ENCODE results near the gene NSF.
"Not testable (repeated sequence)": the region's sequence is repeated elsewhere in the genome, so short reads cannot be mapped to it uniquely, and the experiment has no call there.

NSF gene

DNA sequence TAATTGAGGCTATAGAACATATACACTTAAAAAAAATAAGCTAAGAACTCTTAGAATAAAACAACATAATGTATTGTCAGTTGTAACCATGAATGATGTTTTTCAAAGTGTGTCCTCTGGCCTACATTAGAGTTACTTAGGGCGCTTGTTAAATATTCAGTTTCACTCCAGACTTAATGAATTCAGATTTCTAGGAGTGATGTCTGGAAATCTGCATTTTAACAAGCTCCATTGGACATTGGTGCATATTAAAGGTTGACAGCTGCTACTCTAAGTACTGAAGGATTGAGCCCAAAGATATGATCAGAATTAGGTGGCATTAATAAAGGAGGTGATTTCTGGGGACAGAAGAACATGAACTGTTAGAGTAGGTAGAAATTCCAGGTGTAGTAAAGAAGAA is 72.7 kb downstream of the NSF start:
- not testable (repeated sequence) for H3K4me1 ChIP-seq (ENCODE audit: control insufficient read depth, insufficient read depth, low read length); H3K4me3 ChIP-seq (ENCODE audit: low read length); H3K36me3 ChIP-seq (ENCODE audit: control insufficient read depth, insufficient read depth, low read length); DNase-seq (ENCODE audit: low read depth, low spot score); H3K27ac ChIP-seq (ENCODE audit: low read length); H3K27me3 ChIP-seq (ENCODE audit: control insufficient read depth, insufficient read depth, low read length); H3K9me3 ChIP-seq (ENCODE audit: control insufficient read depth, insufficient read depth, low read length)
- no CpG with 5 or more reads among the region's 1 CpG for WGBS (ENCODE audit: insufficient coverage, insufficient read length)

- H3K27ac ChIP-seq (ENCODE audit: low read length); H3K36me3 ChIP-seq (ENCODE audit: control insufficient read depth, insufficient read depth, low read length); H3K4me3 ChIP-seq (ENCODE audit: low read length); H3K27me3 ChIP-seq (ENCODE audit: control insufficient read depth, insufficient read depth, low read length); H3K4me1 ChIP-seq (ENCODE audit: control insufficient read depth, insufficient read depth, low read length); H3K9me3 ChIP-seq (ENCODE audit: control insufficient read depth, insufficient read depth, low read length); DNase-seq (ENCODE audit: low read depth, low spot score): not testable (repeated sequence)
- no CpG with 5 or more reads among the region's 2 CpGs for WGBS (ENCODE audit: insufficient coverage, insufficient read length)
Measured at GRCh38 chr17:46663552-46663951, 73.1 kb downstream of the NSF start.

GRCh38 chr17:46665969-46666368 is 75.5 kb downstream of the NSF start:
- not testable (repeated sequence) for DNase-seq (ENCODE audit: low read depth, low spot score); H3K4me1 ChIP-seq (ENCODE audit: control insufficient read depth, insufficient read depth, low read length)

DNA sequence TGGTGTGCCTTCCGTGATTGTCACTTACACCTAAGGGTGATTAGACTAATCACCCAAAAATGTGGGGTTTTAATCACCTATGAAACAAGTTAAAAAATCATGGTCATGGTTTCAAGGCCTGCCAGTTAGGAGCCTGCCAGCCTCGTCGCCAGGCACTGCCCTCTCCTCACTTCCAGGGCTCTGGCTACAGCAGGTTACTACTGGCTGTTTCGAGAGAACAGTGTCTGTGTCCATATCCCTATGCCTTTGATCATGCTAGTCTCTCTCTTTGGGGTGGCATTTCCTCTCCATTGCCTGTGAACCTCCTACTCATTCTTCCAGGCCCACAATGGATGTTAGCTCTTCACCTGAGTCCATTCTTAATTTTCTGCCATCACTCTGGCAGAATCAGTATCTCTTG is 80.3 kb downstream of the NSF start:
- H3K27me3 ChIP-seq (ENCODE audit: control insufficient read depth, insufficient read depth, low read length); H3K4me3 ChIP-seq (ENCODE audit: low read length); H3K27ac ChIP-seq (ENCODE audit: low read length); DNase-seq (ENCODE audit: low read depth, low spot score); H3K4me1 ChIP-seq (ENCODE audit: control insufficient read depth, insufficient read depth, low read length); H3K36me3 ChIP-seq (ENCODE audit: control insufficient read depth, insufficient read depth, low read length); H3K9me3 ChIP-seq (ENCODE audit: control insufficient read depth, insufficient read depth, low read length): not testable (repeated sequence)
- no CpG with 5 or more reads among the region's 4 CpGs for WGBS (ENCODE audit: insufficient coverage, insufficient read length)

More at GRCh38 chr17:46665969-46666368, 75.5 kb downstream of the NSF start:
- H3K4me3 ChIP-seq (ENCODE audit: low read length); H3K27ac ChIP-seq (ENCODE audit: low read length); H3K9me3 ChIP-seq (ENCODE audit: control insufficient read depth, insufficient read depth, low read length); H3K27me3 ChIP-seq (ENCODE audit: control insufficient read depth, insufficient read depth, low read length); H3K36me3 ChIP-seq (ENCODE audit: control insufficient read depth, insufficient read depth, low read length): not testable (repeated sequence)
- no CpG with 5 or more reads among the region's 5 CpGs for WGBS (ENCODE audit: insufficient coverage, insufficient read length)

GRCh38 chr17:46672777-46673176 is 82.3 kb downstream of the NSF start:
- WGBS (ENCODE audit: insufficient coverage, insufficient read length): no CpG with 5 or more reads among the region's 2 CpGs
- not testable (repeated sequence) for H3K36me3 ChIP-seq (ENCODE audit: control insufficient read depth, insufficient read depth, low read length); DNase-seq (ENCODE audit: low read depth, low spot score); H3K4me1 ChIP-seq (ENCODE audit: control insufficient read depth, insufficient read depth, low read length); H3K4me3 ChIP-seq (ENCODE audit: low read length); H3K27ac ChIP-seq (ENCODE audit: low read length); H3K9me3 ChIP-seq (ENCODE audit: control insufficient read depth, insufficient read depth, low read length); H3K27me3 ChIP-seq (ENCODE audit: control insufficient read depth, insufficient read depth, low read length)

- not testable (repeated sequence) for H3K27ac ChIP-seq (ENCODE audit: low read length); H3K27me3 ChIP-seq (ENCODE audit: control insufficient read depth, insufficient read depth, low read length); H3K9me3 ChIP-seq (ENCODE audit: control insufficient read depth, insufficient read depth, low read length); DNase-seq (ENCODE audit: low read depth, low spot score); H3K4me1 ChIP-seq (ENCODE audit: control insufficient read depth, insufficient read depth, low read length); H3K36me3 ChIP-seq (ENCODE audit: control insufficient read depth, insufficient read depth, low read length); H3K4me3 ChIP-seq (ENCODE audit: low read length)
Measured at GRCh38 chr17:46677819-46678218, 87.3 kb downstream of the NSF start.

- not testable (repeated sequence) for H3K27ac ChIP-seq (ENCODE audit: low read length); H3K4me3 ChIP-seq (ENCODE audit: low read length); H3K4me1 ChIP-seq (ENCODE audit: control insufficient read depth, insufficient read depth, low read length); H3K27me3 ChIP-seq (ENCODE audit: control insufficient read depth, insufficient read depth, low read length); DNase-seq (ENCODE audit: low read depth, low spot score); H3K9me3 ChIP-seq (ENCODE audit: control insufficient read depth, insufficient read depth, low read length); H3K36me3 ChIP-seq (ENCODE audit: control insufficient read depth, insufficient read depth, low read length)
- no CpG with 5 or more reads among the region's 2 CpGs for WGBS (ENCODE audit: insufficient coverage, insufficient read length)
Measured at GRCh38 chr17:46683653-46684052, 93.2 kb downstream of the NSF start.

DNA sequence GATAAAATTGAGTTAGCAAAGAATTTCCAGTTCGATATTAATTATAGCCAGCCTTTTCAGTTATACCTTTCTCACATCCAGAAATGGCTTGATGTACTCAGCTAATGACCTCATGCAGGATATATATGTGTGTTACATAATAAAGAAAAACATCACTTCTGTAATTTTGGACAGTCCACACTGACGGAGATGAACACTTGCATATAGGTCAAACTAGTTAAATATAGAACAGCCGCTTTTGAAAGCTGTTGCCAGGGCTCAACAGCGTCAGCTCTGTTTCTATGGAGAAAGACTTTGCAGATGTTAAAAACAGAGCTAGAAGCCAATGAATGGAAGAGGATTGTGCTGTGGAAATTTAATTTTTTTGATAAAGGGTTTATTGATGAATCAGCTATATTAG is 94.8 kb downstream of the NSF start:
- H3K4me1 ChIP-seq (ENCODE audit: control insufficient read depth, insufficient read depth, low read length); H3K9me3 ChIP-seq (ENCODE audit: control insufficient read depth, insufficient read depth, low read length); DNase-seq (ENCODE audit: low read depth, low spot score); H3K4me3 ChIP-seq (ENCODE audit: low read length); H3K27me3 ChIP-seq (ENCODE audit: control insufficient read depth, insufficient read depth, low read length); H3K36me3 ChIP-seq (ENCODE audit: control insufficient read depth, insufficient read depth, low read length); H3K27ac ChIP-seq (ENCODE audit: low read length): not testable (repeated sequence)
- WGBS (ENCODE audit: insufficient coverage, insufficient read length): no CpG with 5 or more reads among the region's 4 CpGs

DNA sequence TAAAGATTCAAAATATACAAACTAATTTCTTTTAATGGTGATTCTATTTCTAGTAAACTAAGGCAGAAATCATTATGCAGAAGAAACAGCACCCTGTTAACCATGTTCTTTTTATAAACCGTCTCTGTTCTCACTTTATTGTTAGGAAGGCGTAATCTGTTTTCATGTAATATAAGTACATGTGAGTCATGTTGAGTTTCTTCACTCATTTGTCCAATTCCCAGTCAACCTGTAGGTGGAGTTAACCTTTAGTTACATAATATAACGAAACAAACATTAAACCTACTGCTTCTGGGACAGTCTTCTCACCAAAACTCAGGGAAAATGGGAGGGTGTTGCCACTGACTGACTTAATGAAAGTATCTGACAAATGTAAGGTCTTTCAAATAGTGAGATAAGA is 101.7 kb downstream of the NSF start:
- not testable (repeated sequence) for H3K4me3 ChIP-seq (ENCODE audit: low read length); H3K27me3 ChIP-seq (ENCODE audit: control insufficient read depth, insufficient read depth, low read length); H3K4me1 ChIP-seq (ENCODE audit: control insufficient read depth, insufficient read depth, low read length); H3K27ac ChIP-seq (ENCODE audit: low read length); DNase-seq (ENCODE audit: low read depth, low spot score); H3K9me3 ChIP-seq (ENCODE audit: control insufficient read depth, insufficient read depth, low read length); H3K36me3 ChIP-seq (ENCODE audit: control insufficient read depth, insufficient read depth, low read length)
- no CpG with 5 or more reads among the region's 3 CpGs for WGBS (ENCODE audit: insufficient coverage, insufficient read length)

DNA sequence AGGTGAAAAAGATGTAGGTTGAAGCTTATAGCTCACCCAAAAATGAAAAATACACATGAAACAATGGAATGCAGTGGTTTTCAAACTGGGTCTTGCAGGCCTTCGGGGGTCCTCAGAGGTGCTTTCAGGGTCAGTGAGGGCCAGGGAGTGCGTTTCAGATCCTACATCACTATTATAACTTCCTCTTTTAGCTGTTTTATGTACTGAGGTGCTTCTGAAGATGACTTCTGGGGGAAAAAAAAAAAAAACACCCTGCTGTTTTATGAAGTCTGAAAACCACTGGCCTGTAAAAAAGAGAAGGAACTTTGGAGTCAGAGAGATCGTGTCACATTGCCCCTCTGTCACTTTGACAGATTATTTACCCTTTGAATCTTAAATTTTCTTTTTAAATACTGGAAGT is 102.8 kb downstream of the NSF start:
- no CpG with 5 or more reads among the region's 3 CpGs for WGBS (ENCODE audit: insufficient coverage, insufficient read length)
- H3K27ac ChIP-seq (ENCODE audit: low read length); H3K9me3 ChIP-seq (ENCODE audit: control insufficient read depth, insufficient read depth, low read length); H3K27me3 ChIP-seq (ENCODE audit: control insufficient read depth, insufficient read depth, low read length); H3K4me1 ChIP-seq (ENCODE audit: control insufficient read depth, insufficient read depth, low read length); H3K4me3 ChIP-seq (ENCODE audit: low read length); H3K36me3 ChIP-seq (ENCODE audit: control insufficient read depth, insufficient read depth, low read length); DNase-seq (ENCODE audit: low read depth, low spot score): not testable (repeated sequence)

- H3K4me3 ChIP-seq (ENCODE audit: low read length); DNase-seq (ENCODE audit: low read depth, low spot score); H3K36me3 ChIP-seq (ENCODE audit: control insufficient read depth, insufficient read depth, low read length); H3K27me3 ChIP-seq (ENCODE audit: control insufficient read depth, insufficient read depth, low read length); H3K9me3 ChIP-seq (ENCODE audit: control insufficient read depth, insufficient read depth, low read length); H3K4me1 ChIP-seq (ENCODE audit: control insufficient read depth, insufficient read depth, low read length); H3K27ac ChIP-seq (ENCODE audit: low read length): not testable (repeated sequence)
- no CpG with 5 or more reads among the region's 3 CpGs for WGBS (ENCODE audit: insufficient coverage, insufficient read length)
Measured at GRCh38 chr17:46696522-46696921, 106.1 kb downstream of the NSF start.

Measured in iPS DF 6.9 (cell line).